Measurements from ENCODE around the gene CD1D. TPM values are rescaled to one million over a fixed set of nuclear protein-coding genes. Genes with fewer than 3 reads are reported as not detected.

The CD1D gene
- total and polyA plus RNA-seq, 8 donors = 1.5 to 3.6 (median 1.8) TPM

DNA sequence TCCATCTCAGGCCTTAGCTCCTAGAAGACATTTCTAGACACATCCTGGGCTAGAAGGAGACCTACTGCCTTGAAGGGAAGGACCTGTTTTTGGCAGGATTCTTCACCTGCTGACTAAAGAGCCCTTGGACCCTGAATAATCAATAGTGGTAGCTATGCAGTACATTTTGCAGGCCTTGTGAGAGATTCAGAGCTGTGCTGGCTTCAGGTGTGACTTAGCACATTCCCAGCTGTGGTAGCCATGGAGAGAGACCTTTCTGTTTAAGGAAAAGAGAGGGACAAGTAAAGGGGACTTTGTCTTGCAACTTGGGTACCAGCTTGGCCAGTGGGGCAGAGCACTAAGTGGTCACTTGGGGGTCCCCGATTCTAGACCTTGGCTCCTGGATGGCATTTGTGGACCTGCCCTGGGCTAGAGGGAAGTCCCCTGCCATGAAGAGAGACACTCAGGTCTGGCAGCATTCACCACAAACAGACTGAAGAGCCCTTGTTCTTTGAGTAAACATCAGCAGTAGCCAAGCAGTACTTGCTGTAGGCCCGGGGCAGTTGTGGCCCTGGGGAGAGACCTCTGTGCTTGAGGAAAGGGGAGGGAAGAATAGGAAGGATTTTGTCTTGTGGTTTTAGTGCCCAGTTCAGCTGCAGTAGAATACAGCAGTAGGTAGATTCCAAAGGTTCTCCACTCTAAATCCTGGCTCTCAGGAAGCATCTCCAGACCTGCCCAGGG is 47.4 kb downstream of the CD1D start:
- intact Hi-C loops (cut with DNase I) = no loop called here
- Histone ChIP-seq H3K9me3 (peaks cover 0 to 10% of the 10 kb centered on the region in 2 donors), H3K4me3 (no peak overlapping the region), H3K36me3 (no peaks in the 10 kb centered on the region), H3K27me3 (peaks cover 0 to 13% of the 10 kb centered on the region in 2 donors), H3K27ac (no peak overlapping the region), H3K4me1 (no peaks in the 10 kb centered on the region)
- ATAC-seq = peak; percentile 99
- DNase-seq = peak in 1 of 4 donors; percentile 41
- TF ChIP-seq, protein P1, sequence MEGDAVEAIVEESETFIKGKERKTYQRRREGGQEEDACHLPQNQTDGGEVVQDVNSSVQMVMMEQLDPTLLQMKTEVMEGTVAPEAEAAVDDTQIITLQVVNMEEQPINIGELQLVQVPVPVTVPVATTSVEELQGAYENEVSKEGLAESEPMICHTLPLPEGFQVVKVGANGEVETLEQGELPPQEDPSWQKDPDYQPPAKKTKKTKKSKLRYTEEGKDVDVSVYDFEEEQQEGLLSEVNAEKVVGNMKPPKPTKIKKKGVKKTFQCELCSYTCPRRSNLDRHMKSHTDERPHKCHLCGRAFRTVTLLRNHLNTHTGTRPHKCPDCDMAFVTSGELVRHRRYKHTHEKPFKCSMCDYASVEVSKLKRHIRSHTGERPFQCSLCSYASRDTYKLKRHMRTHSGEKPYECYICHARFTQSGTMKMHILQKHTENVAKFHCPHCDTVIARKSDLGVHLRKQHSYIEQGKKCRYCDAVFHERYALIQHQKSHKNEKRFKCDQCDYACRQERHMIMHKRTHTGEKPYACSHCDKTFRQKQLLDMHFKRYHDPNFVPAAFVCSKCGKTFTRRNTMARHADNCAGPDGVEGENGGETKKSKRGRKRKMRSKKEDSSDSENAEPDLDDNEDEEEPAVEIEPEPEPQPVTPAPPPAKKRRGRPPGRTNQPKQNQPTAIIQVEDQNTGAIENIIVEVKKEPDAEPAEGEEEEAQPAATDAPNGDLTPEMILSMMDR (IDR thresholded peaks at IDR 0.05) = no peak

Other genes with a start within 250 kb of the CD1D start
- 10 to 100 TPM; 54.2 to 56.7 TPM for gene KIRREL1, start 187.2 kb upstream of the CD1D start, total RNA-seq
- 10 to 100 TPM; 44.6 to 67.6 (median 56.5) TPM for gene KIRREL1, start 187.2 kb upstream of the CD1D start, polyA plus RNA-seq (ENCODE audit: insufficient read length in 6 of 6)
- gene CD1A, start 73.5 kb downstream of the CD1D start, total RNA-seq = under 1 TPM in 1 of 2 donors, not detected in 1; 0.67 TPM
- under 1 TPM in 1 of 6 donors, not detected in 5; 0.07 TPM for gene CD1A, start 73.5 kb downstream of the CD1D start, polyA plus RNA-seq (ENCODE audit: insufficient read length in 6 of 6)
- gene CD1C, start 109.0 kb downstream of the CD1D start, total RNA-seq = 1 to 10 TPM in 1 of 2 donors, under 1 TPM in 1; 0.76 to 1.9 TPM
- gene CD1C, start 109.0 kb downstream of the CD1D start, polyA plus RNA-seq (ENCODE audit: insufficient read length in 6 of 6) = 1 to 10 TPM; 1.5 to 2.8 (median 1.9) TPM
- gene CD1B, start 150.6 kb downstream of the CD1D start, total RNA-seq = under 1 TPM in 1 of 2 donors, not detected in 1; 0.41 TPM
- gene CD1B, start 150.6 kb downstream of the CD1D start, polyA plus RNA-seq (ENCODE audit: insufficient read length in 6 of 6) = under 1 TPM in 1 of 6 donors, not detected in 5; 0.12 TPM
- gene CD1E, start 173.0 kb downstream of the CD1D start, total RNA-seq = under 1 TPM; 0.16 to 0.47 TPM
- under 1 TPM in 4 of 6 donors, not detected in 2; 0.17 to 0.36 (median 0.24) TPM for gene CD1E, start 173.0 kb downstream of the CD1D start, polyA plus RNA-seq (ENCODE audit: insufficient read length in 6 of 6)
- gene OR10T2, start 218.6 kb downstream of the CD1D start, total RNA-seq = not detected
- gene OR10T2, start 218.6 kb downstream of the CD1D start, polyA plus RNA-seq (ENCODE audit: insufficient read length in 6 of 6) = not detected
- gene OR10K2, start 245.3 kb downstream of the CD1D start, total RNA-seq = not detected
- under 1 TPM in 1 of 6 donors, not detected in 5; 0.09 TPM for gene OR10K2, start 245.3 kb downstream of the CD1D start, polyA plus RNA-seq (ENCODE audit: insufficient read length in 6 of 6)

Data from left lung (tissue), 10 donors.